K562 (cell line): ENCODE measurements around the gene DYNLL1. TPM values are rescaled to one million over a fixed set of nuclear protein-coding genes. Genes with fewer than 3 reads are reported as not detected.

Source experiments
- CHD1 ChIP-seq: fragments of 200-600 bp; sonication (generic); IDR thresholded peaks from one replicate; pipeline ENCODE4 v1.6.1; 2012; ENCODE audit warnings: mild to moderate bottlenecking, moderate library complexity, low read length, inconsistent platforms
- CTCFL ChIP-seq: IDR thresholded peaks from 2 replicates; pipeline ENCODE4 v1.6.1; 2011; ENCODE audit warnings: borderline replicate concordance, low read depth, mild to moderate bottlenecking, moderate library complexity, low read length; ENCODE audit not compliant: insufficient read depth, poor library complexity, severe bottlenecking
- EHMT2 ChIP-seq: fragments of 450-650 bp; IDR thresholded peaks from 2 replicates; pipeline ENCODE4 v1.6.1; 2018; ENCODE audit warnings: antibody characterized with exemption
- FOXA3 ChIP-seq, 2 experiments: fragments of 450-650 bp in 1 of 2; sonication (generic) in 1 of 2; formaldehyde crosslinking; IDR thresholded peaks in 1 of 2; conservative IDR thresholded peaks in 1 of 2; 2 replicates each; pipeline versions ENCODE4 v1.4.0 to v1.8.0; 2020 to 2022; ENCODE audit warnings: mild to moderate bottlenecking in 2 of 2, missing genetic modification reagents in 1 of 2
- FOXP1 ChIP-seq: sonication (generic); formaldehyde crosslinking; IDR thresholded peaks from 2 replicates; pipeline ENCODE4 v1.8.0; 2022; ENCODE audit warnings: mild to moderate bottlenecking, missing genetic modification reagents
- HDAC1 ChIP-seq, 2 experiments: fragments of 450-650 bp; IDR thresholded peaks; 2 replicates each; pipeline ENCODE4 v1.6.1; 2016 to 2017; ENCODE audit warnings: inconsistent platforms in 1 of 2, mild to moderate bottlenecking in 1 of 2, moderate library complexity in 1 of 2
- HNRNPH1 ChIP-seq: fragments of 200-400 bp; formaldehyde crosslinking; optimal IDR thresholded peaks from 2 replicates; pipeline ENCODE3; 2017; ENCODE audit warnings: low read depth, mild to moderate bottlenecking, low read length, moderate library complexity
- HNRNPLL ChIP-seq: fragments of 200-400 bp; formaldehyde crosslinking; IDR thresholded peaks from 2 replicates; pipeline ENCODE4 v1.6.1; 2017; ENCODE audit warnings: low read length, low read depth, mild to moderate bottlenecking; ENCODE audit not compliant: poor library complexity, severe bottlenecking
- NBN ChIP-seq: fragments of 450-650 bp; IDR thresholded peaks from 2 replicates; pipeline ENCODE4 v1.6.1; 2016; ENCODE audit warnings: low read depth, mild to moderate bottlenecking
- NCOR1 ChIP-seq: fragments of 450-650 bp; IDR thresholded peaks from 2 replicates; pipeline ENCODE4 v1.6.1; 2016; ENCODE audit warnings: mild to moderate bottlenecking, moderate library complexity
- NFATC3 ChIP-seq: fragments of 450-650 bp; IDR thresholded peaks from 2 replicates; pipeline ENCODE4 v1.6.1; 2017; ENCODE audit warnings: mild to moderate bottlenecking
- NFE2L1 ChIP-seq: fragments of 450-650 bp; IDR thresholded peaks from 2 replicates; pipeline ENCODE4 v1.6.1; 2016; ENCODE audit warnings: missing genetic modification characterization, low read depth, mild to moderate bottlenecking, missing compliant biosample characterization, moderate library complexity, borderline replicate concordance
- PHF21A ChIP-seq: fragments of 450-650 bp; IDR thresholded peaks from 2 replicates; pipeline ENCODE4 v1.6.1; 2017; ENCODE audit warnings: low read depth, borderline replicate concordance
- SMARCA5 ChIP-seq: fragments of 450-650 bp; IDR thresholded peaks from 2 replicates; pipeline ENCODE4 v1.6.1; 2016
- YBX1 ChIP-seq: fragments of 450-650 bp; IDR thresholded peaks from 2 replicates; pipeline ENCODE4 v1.7.1; 2016; ENCODE audit warnings: mild to moderate bottlenecking
- ZFP36 ChIP-seq: fragments of 150-350 bp; IDR thresholded peaks from 2 replicates; pipeline ENCODE4 v1.6.1; 2018; ENCODE audit warnings: low read length, low read depth; ENCODE audit not compliant: partially characterized antibody
- ZNF143 ChIP-seq: sonication (generic); formaldehyde crosslinking; IDR thresholded peaks from 2 replicates; pipeline ENCODE4 v1.9.0; 2022; ENCODE audit warnings: mild to moderate bottlenecking, missing genetic modification reagents
- ZNF175 ChIP-seq: fragments of 200-800 bp; sonication (Bioruptor generic); IDR thresholded peaks from 2 replicates; pipeline ENCODE4 v1.6.1; 2016; ENCODE audit warnings: low read depth, mild to moderate bottlenecking, missing genetic modification characterization, missing compliant biosample characterization
- ZNF316 ChIP-seq: fragments of 450-650 bp; IDR thresholded peaks from 2 replicates; pipeline ENCODE4 v1.6.1; 2016
- ZNF551 ChIP-seq: fragments of 250-450 bp; sonication (Bioruptor Pico); IDR thresholded peaks from 2 replicates; pipeline ENCODE4 v1.5.0; 2021; ENCODE audit warnings: mild to moderate bottlenecking, moderate library complexity
- polyA plus RNA-seq, 8 experiments: library from polyadenylated mRNA; depleted of rRNA in 4 of 8; stranded (reverse) in 5 of 8; unstranded in 3 of 8; fragments of >200 nt; fragmentation: Nextera tagmentation in 2 of 8; fragmentation: Illumina TruSeq in 1 of 8; extraction: Ambion mirVana in 2 of 8; extraction: Trizol in 1 of 8; gene quantifications; 2 replicates each; pipeline versions ENCODE4 v1.2.1 to v1.2.3, GENCODE V29; 2011 to 2014; ENCODE audit warnings: inconsistent platforms in 1 of 8, missing spikeins in 1 of 8
- total RNA-seq, 7 experiments: library from RNA; depleted of rRNA in 6 of 7; stranded (reverse); fragments of >200 nt in 6 of 7; fragmentation: Illumina TruSeq in 2 of 7; extraction: Trizol in 2 of 7; gene quantifications; 2 replicates each; pipeline versions ENCODE4 v1.2.1 to v1.2.3, GENCODE V29; 2011 to 2021; ENCODE audit warnings: low replicate concordance in 1 of 7
- TF ChIP-seq, protein P1 (sequence below): sonication (generic); formaldehyde crosslinking; IDR thresholded peaks from 2 replicates; pipeline ENCODE4 v1.4.0; 2020; ENCODE audit warnings: mild to moderate bottlenecking, missing genetic modification reagents
- TF ChIP-seq, protein P2 (sequence below), 3 experiments: fragments of 200-800 bp in 1 of 3; sonication (Bioruptor generic) in 1 of 3; sonication (generic) in 1 of 3; formaldehyde crosslinking in 1 of 3; IDR thresholded peaks; 2 replicates each; pipeline versions ENCODE4 v1.6.1 to v1.8.0; 2016 to 2022; ENCODE audit warnings: mild to moderate bottlenecking in 2 of 3, missing compliant biosample characterization in 2 of 3, missing genetic modification characterization in 2 of 3, missing genetic modification reagents in 1 of 3

DYNLL1 gene
- total and polyA plus RNA-seq, 9 of the 15 experiments (the other 6 are each of a cell fraction or from before 2014, with no cell fraction given): 303 to 1,112 (median 468) TPM

- TF ChIP-seq CTCFL (no peak), ZNF551 (CRISPR knock-in tag) (no peak), FOXA3 (CRISPR knock-in tag; conservative IDR thresholded peaks at IDR 0.05 in 1 of 2, IDR thresholded peaks at IDR 0.05 in 1 of 2) (no peak), NCOR1 (peak; percentile 50; the same call in 1 of the 2 replicates), CHD1 (peak; percentile 82), ZNF175 (CRISPR knock-in tag) (no peak), YBX1 (no peak), HDAC1 (IDR thresholded peaks at IDR 0.05) (peak in 1 of 2 experiments; percentile 36; a peak in 1 of 4 replicates), SMARCA5 (no peak), ZFP36 (no peak), NFATC3 (no peak), NBN (no peak), ZNF143 (CRISPR knock-in tag) (no peak), NFE2L1 (tag) (no peak), EHMT2 (no peak), ZNF316 (no peak), HNRNPH1 (no peak), PHF21A (0 out of 2 replicates have a peak, but pooled peaks have one; percentile 40), HNRNPLL (peak; percentile 59), FOXP1 (no peak)
- TF ChIP-seq, protein P1, sequence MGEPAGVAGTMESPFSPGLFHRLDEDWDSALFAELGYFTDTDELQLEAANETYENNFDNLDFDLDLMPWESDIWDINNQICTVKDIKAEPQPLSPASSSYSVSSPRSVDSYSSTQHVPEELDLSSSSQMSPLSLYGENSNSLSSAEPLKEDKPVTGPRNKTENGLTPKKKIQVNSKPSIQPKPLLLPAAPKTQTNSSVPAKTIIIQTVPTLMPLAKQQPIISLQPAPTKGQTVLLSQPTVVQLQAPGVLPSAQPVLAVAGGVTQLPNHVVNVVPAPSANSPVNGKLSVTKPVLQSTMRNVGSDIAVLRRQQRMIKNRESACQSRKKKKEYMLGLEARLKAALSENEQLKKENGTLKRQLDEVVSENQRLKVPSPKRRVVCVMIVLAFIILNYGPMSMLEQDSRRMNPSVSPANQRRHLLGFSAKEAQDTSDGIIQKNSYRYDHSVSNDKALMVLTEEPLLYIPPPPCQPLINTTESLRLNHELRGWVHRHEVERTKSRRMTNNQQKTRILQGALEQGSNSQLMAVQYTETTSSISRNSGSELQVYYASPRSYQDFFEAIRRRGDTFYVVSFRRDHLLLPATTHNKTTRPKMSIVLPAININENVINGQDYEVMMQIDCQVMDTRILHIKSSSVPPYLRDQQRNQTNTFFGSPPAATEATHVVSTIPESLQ: no peak
- TF ChIP-seq, protein P2, sequence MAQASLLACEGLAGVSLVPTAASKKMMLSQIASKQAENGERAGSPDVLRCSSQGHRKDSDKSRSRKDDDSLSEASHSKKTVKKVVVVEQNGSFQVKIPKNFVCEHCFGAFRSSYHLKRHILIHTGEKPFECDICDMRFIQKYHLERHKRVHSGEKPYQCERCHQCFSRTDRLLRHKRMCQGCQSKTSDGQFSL (CRISPR knock-in tag; IDR thresholded peaks at IDR 0.05): peak; percentile 13; the same call in 1 of the 2 replicates
- TF ChIP-seq, protein P2 (tag; IDR thresholded peaks at IDR 0.05): no peak
Measured at GRCh38 chr12:120534703-120535655, 39.1 kb downstream of the DYNLL1 start (continued).
